SK-N-SH (cell line): Measurements from ENCODE around the gene DOCK3.

Experiments used
- CTCF ChIP-seq: fragments of 200-600 bp; sonication (generic); IDR thresholded peaks from 2 replicates; pipeline ENCODE4 v1.6.1; 2017; ENCODE audit warnings: antibody characterized with exemption, mild to moderate bottlenecking, moderate library complexity
- POLR2AphosphoS5 ChIP-seq: IDR thresholded peaks from 2 replicates; pipeline ENCODE4 v1.6.1; 2012; ENCODE audit warnings: low read depth, low read length
- TAF1 ChIP-seq: IDR thresholded peaks from 2 replicates; pipeline ENCODE4 v1.6.1; 2012; ENCODE audit warnings: low read depth, mild to moderate bottlenecking, low read length, moderate library complexity, borderline replicate concordance

GRCh38 chr3:51198477-51198876 is 523.8 kb downstream of the DOCK3 start:
- TF ChIP-seq POLR2AphosphoS5 (no peak), CTCF (no peak), TAF1 (no peak)
